ENCODE measurements around the gene CTBP2.

Gene CTBP2

DNA sequence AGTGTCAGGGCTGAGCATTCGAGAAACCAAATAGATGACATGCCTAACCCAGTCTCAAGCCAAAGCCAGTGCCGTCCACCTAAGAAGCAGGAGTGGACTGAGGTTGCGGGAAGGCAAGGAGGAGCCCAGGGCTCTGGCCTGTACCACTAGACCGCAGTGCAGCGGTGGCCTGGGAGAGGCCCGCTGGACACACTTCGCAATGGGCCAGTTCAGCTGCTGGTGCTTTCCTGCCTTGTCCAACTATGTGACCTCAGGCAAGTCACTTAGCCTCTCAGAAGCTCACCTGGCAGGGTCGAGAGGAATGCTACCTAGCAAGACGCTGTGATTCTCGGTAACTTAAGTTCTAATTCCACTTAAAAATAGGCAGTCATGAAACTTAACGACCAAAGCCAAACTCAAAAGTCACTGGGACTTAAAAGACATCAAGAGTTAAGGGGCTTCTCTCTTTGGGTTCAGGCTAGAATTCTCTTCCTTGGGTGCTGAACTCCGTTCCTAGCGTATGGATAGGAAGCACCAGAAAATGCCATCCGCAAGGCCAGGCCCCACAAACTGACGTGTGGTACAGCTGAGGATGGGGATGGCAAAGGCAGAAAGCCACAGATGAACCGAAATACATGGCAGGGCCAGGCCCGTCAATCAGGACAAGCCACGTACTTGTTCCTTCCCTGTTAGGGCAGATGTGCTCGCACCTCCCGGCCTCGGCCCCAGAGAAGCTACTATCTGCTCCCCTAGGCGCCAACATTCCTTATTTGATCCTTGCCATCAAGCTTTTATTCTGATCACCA is 34.2 kb downstream of the CTBP2 start:
- DNase-seq (ENCODE audit: low read depth) = no peak

DNA sequence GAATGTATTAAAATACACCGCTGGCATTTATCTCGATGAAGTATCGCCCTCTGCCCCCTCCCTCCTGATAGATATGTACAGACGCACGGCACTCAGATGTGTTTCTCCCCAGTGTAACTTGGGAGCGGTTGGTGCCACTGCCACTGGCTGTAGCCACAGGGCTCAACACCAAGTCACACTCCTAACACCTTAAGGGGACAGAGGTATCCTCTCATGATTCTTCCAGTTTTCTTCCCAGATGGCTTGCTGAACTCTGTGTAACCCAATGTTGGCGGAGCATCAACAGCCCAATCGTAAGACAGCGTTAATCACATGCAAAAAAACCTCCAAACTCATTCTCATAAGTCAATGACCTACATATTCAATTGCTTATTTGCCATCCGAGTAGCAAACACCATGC is 35.5 kb downstream of the CTBP2 start:
- no peak for DNase-seq (ENCODE audit: low read depth)

GRCh38 chr10:125124115-125124487 is 36.3 kb downstream of the CTBP2 start:
- DNase-seq (ENCODE audit: low read depth) = no peak

DNA sequence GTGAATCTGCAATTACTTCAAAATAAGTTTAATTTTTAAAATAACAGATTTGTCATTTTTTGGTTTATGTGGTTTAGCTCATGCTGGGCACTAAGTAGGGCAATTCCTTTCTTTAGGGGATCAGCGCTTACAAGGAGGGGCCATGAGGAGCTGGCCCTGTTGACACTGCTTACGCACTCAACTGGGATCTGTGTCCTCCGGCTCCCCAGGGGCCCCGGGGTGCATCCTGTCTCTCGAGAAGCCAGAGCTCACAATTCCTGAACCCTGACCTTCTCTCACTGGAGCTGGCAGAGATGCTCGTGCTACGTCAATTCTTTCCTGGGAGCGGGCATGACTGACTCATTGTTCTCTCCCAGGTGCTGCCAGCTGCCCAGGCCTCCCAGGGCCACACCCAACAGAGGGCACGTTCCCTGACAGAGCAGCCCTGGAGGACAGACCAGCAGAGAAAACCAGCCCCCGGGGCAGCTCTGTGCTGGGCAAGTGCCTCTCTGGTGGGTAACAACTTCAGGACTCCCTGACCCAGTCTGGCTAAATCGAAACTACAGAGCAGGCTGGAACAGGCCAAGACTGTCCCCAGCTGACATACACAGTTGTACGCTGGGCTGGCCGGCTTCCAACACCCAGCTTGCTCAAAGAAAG is 36.8 kb downstream of the CTBP2 start:
- no peak for DNase-seq (ENCODE audit: low read depth)

DNA sequence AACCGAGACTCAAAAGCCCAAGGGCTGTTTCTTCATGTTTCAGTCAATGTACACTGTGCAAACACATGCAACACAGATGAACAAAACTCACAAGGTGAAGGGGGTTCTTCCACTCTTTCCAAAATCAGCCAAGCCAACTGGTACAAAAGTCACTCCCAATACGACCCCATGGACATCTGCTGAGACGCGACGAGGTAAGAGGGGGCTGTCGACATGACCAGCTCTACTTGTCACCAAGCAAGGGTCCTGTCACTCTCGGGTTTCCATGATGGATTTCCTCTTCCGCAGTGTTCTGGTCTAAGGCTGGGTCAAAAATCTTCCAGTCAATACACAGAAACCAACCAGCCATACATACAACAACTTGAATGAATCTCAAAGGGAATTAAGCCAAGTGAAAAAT is 37.8 kb downstream of the CTBP2 start:
- DNase-seq (ENCODE audit: low read depth) = no peak

- no peak for DNase-seq (ENCODE audit: low read depth)
Observed at GRCh38 chr10:125121003-125121402, 39.4 kb downstream of the CTBP2 start.

DNA sequence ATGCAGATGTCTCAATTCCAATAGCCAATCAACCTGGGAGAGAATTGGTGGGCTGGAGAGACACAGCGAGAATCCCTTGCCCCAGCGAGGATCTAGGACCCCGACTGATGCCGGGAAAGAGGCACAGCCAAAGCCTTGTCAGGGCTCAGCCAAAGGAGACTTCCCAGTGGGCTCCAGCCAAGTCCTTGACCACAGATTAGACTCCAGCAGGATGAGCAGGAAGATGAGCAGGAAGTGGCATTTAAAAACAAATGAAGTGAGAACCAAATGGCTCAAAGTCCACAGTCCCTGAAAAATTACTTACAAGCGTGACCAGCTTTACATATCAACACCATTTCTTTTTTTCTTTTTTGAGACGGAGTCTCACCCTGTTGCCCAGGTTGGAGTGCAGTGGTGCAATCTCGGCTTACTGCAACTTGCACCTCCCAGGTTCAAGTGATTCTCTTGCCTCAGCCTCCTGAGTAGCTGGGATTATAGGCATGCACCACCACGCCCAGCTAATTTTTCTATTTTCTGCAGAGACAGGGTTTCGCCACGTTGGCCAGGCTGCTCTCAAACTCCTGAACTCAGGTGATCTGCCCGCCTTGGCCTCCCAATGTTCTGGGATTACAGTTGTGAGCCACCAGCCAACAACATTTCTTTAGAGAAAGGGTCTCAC is 40.2 kb downstream of the CTBP2 start:
- DNase-seq (ENCODE audit: low read depth) = no peak

DNA sequence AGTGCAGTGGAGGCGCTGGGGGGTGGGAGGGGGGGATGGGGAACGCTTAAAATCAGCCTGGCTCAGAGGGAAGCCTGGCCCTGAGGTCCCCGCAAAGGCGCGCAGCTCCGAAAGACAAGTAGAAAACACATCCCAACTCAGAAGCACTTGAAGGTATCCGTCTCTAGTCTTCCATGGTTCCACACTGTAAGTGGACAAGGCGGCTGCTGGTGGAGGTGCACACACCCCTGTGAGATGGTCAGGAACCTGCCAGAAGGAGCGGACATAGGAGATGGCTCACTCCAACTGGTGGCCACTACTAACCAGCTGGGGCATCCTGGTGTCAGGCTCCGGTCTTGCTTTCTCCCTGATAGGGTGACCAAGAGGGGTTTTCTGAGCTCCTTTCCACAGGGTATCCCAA is 41.7 kb downstream of the CTBP2 start:
- DNase-seq (ENCODE audit: low read depth) = no peak

GRCh38 chr10:125118011-125118611 is 42.3 kb downstream of the CTBP2 start:
- DNase-seq (ENCODE audit: low read depth) = no peak

GRCh38 chr10:125116652-125117310 is 43.6 kb downstream of the CTBP2 start:
- DNase-seq (ENCODE audit: low read depth) = no peak

- DNase-seq (ENCODE audit: low read depth) = no peak
Observed at GRCh38 chr10:125116041-125116649, 44.2 kb downstream of the CTBP2 start.

DNA sequence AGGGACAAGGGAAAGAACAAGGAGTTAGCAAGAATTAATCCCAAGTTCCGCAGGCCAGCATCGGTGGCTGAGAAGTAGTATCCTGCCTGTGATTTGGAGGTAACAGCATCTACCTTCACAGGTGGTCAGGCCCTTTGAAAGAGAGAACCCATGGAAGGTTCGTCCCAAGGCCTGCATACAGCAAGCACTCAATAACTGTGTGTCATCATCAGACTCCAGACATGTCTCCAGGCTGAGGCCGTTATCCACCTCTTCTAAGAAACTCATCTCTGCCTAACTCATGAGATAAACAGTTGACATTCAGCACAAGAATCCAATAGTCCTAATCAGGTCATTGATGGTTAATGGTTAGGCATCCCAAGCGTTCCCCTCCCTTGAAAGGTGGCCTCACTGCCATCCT is 45.0 kb downstream of the CTBP2 start:
- no peak for DNase-seq (ENCODE audit: low read depth)

DNA sequence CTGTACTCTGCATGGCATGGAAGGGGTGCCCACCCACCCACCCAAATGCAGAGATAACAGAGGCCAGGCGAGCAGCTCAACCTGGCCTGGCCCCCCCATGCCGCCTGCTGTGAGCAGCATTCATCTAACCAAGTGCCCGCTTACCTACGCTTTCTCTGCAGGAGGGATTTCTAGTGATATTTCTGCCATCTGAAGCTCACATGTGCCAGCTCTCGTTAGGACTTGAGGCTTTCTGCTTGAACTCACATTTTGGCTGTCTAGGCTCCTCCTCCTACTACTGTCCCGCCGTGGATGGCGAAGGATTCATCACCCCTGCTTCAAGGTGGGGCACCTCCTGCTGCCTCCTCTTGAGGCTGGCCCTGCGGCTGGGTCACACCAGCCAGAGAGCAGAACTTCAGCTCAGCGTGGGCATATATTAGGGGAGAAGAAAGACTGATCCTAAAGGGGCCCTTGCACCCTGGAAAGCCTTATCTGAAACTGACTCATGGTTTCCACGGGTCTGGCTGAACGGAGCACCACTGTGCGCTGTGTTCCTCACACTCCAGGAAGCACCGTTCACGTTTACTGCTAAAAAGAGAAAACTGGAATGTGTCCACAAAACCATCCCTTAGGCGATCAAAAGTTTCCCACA is 45.5 kb downstream of the CTBP2 start:
- no peak for DNase-seq (ENCODE audit: low read depth)

- DNase-seq (ENCODE audit: low read depth) = no peak
Observed at GRCh38 chr10:125113691-125114371, 46.5 kb downstream of the CTBP2 start.

DNA sequence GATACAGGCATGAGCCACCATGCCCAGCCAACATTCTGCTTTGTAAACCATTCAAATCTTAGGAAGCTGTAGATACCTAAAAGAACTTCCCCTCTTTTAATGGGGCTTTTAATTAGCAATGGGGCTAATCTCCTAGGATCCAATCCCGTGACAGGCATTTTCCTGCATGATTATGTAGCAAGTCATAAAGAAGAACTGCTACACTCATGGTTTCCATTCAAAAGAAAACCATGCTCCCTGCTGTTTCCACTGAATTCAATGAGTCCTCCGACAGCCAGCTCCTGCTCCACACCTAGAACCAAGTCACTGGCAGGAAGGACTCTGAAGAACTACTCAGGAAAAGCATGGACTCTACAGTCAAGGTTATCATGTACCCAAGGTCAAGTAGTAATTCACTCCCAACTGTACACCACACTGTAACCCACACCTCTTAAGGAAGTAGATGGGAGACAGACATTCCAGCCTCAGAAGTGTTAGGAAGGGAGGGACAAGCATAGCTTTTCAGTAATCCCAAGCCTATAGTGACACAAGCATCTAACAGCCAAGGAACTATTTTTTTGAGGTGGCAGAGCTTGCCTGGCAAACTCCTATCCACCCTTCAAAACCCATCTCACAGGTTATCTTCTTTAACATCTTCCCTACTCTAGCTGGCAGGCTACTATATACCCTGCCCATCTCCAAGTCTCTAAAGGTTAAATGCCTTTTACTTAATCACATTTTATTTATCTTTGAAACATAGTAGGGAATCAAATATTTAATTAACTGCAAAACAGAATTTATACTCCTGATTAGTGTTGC is 47.5 kb downstream of the CTBP2 start:
- no peak for DNase-seq (ENCODE audit: low read depth)

DNA sequence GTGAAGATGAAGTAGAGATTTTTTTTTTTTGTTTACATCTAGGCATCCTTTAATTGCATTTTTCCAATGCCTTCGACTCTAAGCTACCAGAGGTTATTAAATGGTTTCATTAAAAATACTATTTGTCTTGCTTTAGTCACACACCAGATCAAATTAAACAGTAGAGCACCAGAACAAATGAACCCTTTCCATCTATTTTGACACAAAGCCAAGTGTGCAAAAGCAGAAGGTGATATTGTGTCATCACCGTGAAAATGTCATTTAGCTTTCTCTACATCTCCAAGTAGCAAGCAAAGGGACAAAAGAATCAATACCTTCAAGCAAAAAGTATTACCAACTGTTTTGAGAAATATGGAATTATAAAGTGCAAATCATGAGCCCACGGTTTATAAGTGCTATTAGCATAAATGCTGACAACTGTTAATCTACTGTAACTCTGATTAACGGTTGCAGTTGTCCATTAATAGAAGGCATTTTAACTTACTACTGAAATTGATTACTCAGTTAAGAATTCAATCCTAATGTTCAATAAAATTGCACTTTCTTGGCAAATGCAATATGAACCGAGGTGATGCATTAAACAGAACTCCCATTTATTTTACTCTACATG is 49.1 kb downstream of the CTBP2 start:
- no peak for DNase-seq (ENCODE audit: low read depth)

DNA sequence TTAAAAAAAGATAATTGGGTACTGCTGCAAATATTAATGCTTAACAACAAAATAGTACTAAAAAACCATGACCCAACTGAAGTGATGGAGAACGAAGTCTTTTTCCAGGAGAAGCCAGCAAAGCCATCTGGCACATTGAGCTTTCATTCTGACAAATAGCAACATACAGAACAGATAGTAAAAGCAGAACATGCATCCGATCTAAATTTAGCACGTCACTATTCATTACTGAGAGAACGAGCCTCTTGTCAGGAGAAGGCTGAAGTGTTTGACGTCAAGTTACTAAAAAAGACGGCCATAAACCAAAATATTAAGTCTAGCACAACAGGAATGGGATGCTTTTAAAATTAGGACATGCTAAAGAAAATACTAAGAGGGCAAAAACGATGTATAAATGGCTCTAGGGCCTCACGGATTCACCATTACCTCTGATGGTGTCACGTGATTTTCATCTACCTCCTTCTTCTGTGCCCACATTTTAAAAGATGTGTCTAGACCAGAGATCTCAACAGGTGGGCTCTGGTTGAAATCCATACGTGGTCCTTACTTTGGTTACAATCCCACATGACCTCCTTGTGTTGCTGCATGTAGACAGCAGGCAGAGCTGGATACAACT is 52.3 kb downstream of the CTBP2 start:
- DNase-seq (ENCODE audit: low read depth) = no peak

- DNase-seq (ENCODE audit: low read depth) = no peak
Observed at GRCh38 chr10:125107166-125107949, 53.0 kb downstream of the CTBP2 start.

Measured in activated gamma-delta T cell treated with anti-CD3 and anti-CD28 coated beads, Interleukin-2, amount 50 U/mL, for 16 hours (primary cell).